H1 (cell line): ENCODE measurements around the gene MBD3L2B. TPM values are rescaled to one million over a fixed set of nuclear protein-coding genes. Genes with fewer than 3 reads are reported as not detected.

ENCODE experiments used
- CTCF ChIA-PET: fragments of 300-600 bp; sonication (Branson Sonifier 250); formaldehyde crosslinking; loops from one replicate; lab custom pipeline; 2021; ENCODE audit not compliant: partially characterized antibody; lab: Charles Lee
- POLR2A ChIA-PET: fragments of 300-600 bp; sonication (Branson Sonifier 250); formaldehyde crosslinking; loops from one replicate; lab custom pipeline; 2021; ENCODE audit warnings: inconsistent platforms; ENCODE audit not compliant: partially characterized antibody; lab: Charles Lee
- DNase-seq, 2 experiments: peaks; one replicate each; pipeline versions ENCODE4 v3.0.0 to v3.0.0-alpha.2; 2010 to 2022; ENCODE audit warnings: low spot score in 2 of 2, low read depth in 1 of 2, mixed read lengths in 1 of 2
- FAIRE-seq: peaks from 2 replicates; lab custom pipeline; 2011; peaks lifted over from hg19 to GRCh38; lab: Jason Lieb, UNC
- H2AFZ ChIP-seq: 2 replicates; pipeline ENCODE4 v1.8.1; 2012; ENCODE audit warnings: low read length, inconsistent platforms
- H2AK5ac ChIP-seq: 2 replicates; pipeline ENCODE4 v1.6.1; 2013; ENCODE audit warnings: low read depth, low read length
- H2BK120ac ChIP-seq: replicated peaks from 2 replicates; pipeline ENCODE3; 2013; ENCODE audit warnings: low read depth, low read length, inconsistent platforms
- H2BK12ac ChIP-seq: 2 replicates; pipeline ENCODE4 v1.6.1; 2013; ENCODE audit warnings: low read depth, low read length
- H2BK15ac ChIP-seq: 2 replicates; pipeline ENCODE4 v1.6.1; 2013; ENCODE audit warnings: low read length
- H2BK20ac ChIP-seq: 2 replicates; pipeline ENCODE4 v1.6.1; 2013; ENCODE audit warnings: low read length
- H2BK5ac ChIP-seq: 2 replicates; pipeline ENCODE4 v1.6.1; 2013; ENCODE audit warnings: low read depth, low read length
- H3K14ac ChIP-seq: 2 replicates; pipeline ENCODE4 v1.6.1; 2013; ENCODE audit warnings: inconsistent platforms; ENCODE audit not compliant: insufficient read length
- H3K18ac ChIP-seq: 2 replicates; pipeline ENCODE4 v1.6.1; 2013; ENCODE audit warnings: low read length; ENCODE audit errors: extremely low read depth
- H3K23ac ChIP-seq: 2 replicates; pipeline ENCODE4 v1.6.1; 2013; ENCODE audit warnings: inconsistent platforms; ENCODE audit not compliant: insufficient read length
- H3K23me2 ChIP-seq: 2 replicates; pipeline ENCODE4 v1.6.1; 2013; ENCODE audit warnings: low read depth, low read length
- H3K27ac ChIP-seq: 2 replicates; pipeline ENCODE4 v1.6.1; 2011; ENCODE audit warnings: low read depth, low read length, inconsistent platforms
- H3K27me3 ChIP-seq, 4 experiments: replicated peaks in 1 of 4; 1 replicate in 1 of 4; 2 replicates in 3 of 4; pipeline versions ENCODE4 v1.6.1 to v1.8.1; 2011 to 2013; ENCODE audit warnings: low read length in 3 of 4, mild to moderate bottlenecking in 3 of 4, inconsistent platforms in 2 of 4, mixed read lengths in 2 of 4, moderate library complexity in 1 of 4; ENCODE audit not compliant: control insufficient read depth in 3 of 4, insufficient read depth in 3 of 4; ENCODE audit errors: extremely low read depth in 1 of 4
- H3K36me3 ChIP-seq, 4 experiments: 2 replicates each; pipeline versions ENCODE4 v1.6.1 to v1.8.1; 2011 to 2013; ENCODE audit warnings: mild to moderate bottlenecking in 4 of 4, low read length in 3 of 4, moderate library complexity in 2 of 4, control low read depth in 1 of 4, inconsistent platforms in 1 of 4; ENCODE audit not compliant: insufficient read depth in 4 of 4, control insufficient read depth in 2 of 4
- H3K4ac ChIP-seq: replicated peaks from 2 replicates; pipeline ENCODE3; 2013; ENCODE audit warnings: low read length, low read depth, mixed read lengths, inconsistent platforms; ENCODE audit not compliant: insufficient read length
- H3K4me1 ChIP-seq, 4 experiments: replicated peaks in 1 of 4; 1 replicate in 1 of 4; 2 replicates in 3 of 4; pipeline versions ENCODE4 v1.6.1 to v1.8.1; 2011 to 2013; ENCODE audit warnings: low read length in 3 of 4, inconsistent platforms in 2 of 4, mixed read lengths in 1 of 4; ENCODE audit not compliant: insufficient read depth in 4 of 4, control insufficient read depth in 3 of 4
- H3K4me2 ChIP-seq, 2 experiments: 2 replicates each; pipeline versions ENCODE4 v1.6.1 to v1.8.1; 2011 to 2013; ENCODE audit warnings: low read depth in 2 of 2, low read length in 2 of 2, control low read depth in 1 of 2, inconsistent platforms in 1 of 2, mild to moderate bottlenecking in 1 of 2; ENCODE audit not compliant: insufficient read depth in 1 of 2
- H3K4me3 ChIP-seq, 4 experiments: fragments of 200-600, 300-600 bp in 1 of 4; sonication (generic), shearing (Covaris generic), sonication (Bioruptor Twin) in 1 of 4; 2 replicates each; pipeline versions ENCODE4 v1.5.1 to v1.8.1; 2011 to 2016; ENCODE audit warnings: low read length in 4 of 4, low read depth in 3 of 4, control low read depth in 2 of 4, inconsistent platforms in 2 of 4, mild to moderate bottlenecking in 2 of 4, mixed read lengths in 1 of 4, moderate library complexity in 1 of 4; ENCODE audit not compliant: insufficient read depth in 2 of 4; ENCODE audit errors: extremely low read depth in 1 of 4
- H3K56ac ChIP-seq: replicated peaks from 2 replicates; pipeline ENCODE3; 2013; ENCODE audit warnings: low read depth, mild to moderate bottlenecking, mixed read lengths, low read length, inconsistent platforms; ENCODE audit not compliant: insufficient read length
- H3K79me1 ChIP-seq: 2 replicates; pipeline ENCODE4 v1.6.1; 2013; ENCODE audit warnings: low read depth, low read length, control low read depth
- H3K79me2 ChIP-seq, 2 experiments: 2 replicates each; pipeline versions ENCODE4 v1.6.1 to v1.8.1; 2012 to 2013; ENCODE audit warnings: low read length in 2 of 2, mild to moderate bottlenecking in 2 of 2, inconsistent platforms in 1 of 2; ENCODE audit not compliant: insufficient read depth in 2 of 2, control insufficient read depth in 1 of 2
- H3K9ac ChIP-seq, 4 experiments: replicated peaks in 1 of 4; 1 replicate in 1 of 4; 2 replicates in 3 of 4; pipeline versions ENCODE4 v1.6.1 to v1.8.1; 2011 to 2013; ENCODE audit warnings: low read depth in 3 of 4, low read length in 3 of 4, control low read depth in 2 of 4, mild to moderate bottlenecking in 2 of 4, moderate library complexity in 2 of 4, inconsistent platforms in 1 of 4; ENCODE audit errors: extremely low read depth in 1 of 4
- H3K9me3 ChIP-seq, 2 experiments: 2 replicates each; pipeline versions ENCODE4 v1.6.1 to v1.8.1; 2012 to 2013; ENCODE audit warnings: mild to moderate bottlenecking in 2 of 2, moderate library complexity in 2 of 2, control low read depth in 1 of 2, inconsistent platforms in 1 of 2, low read depth in 1 of 2, low read length in 1 of 2, mixed read lengths in 1 of 2; ENCODE audit not compliant: insufficient read depth in 2 of 2
- H4K20me1 ChIP-seq, 2 experiments: replicated peaks in 1 of 2; 2 replicates each; pipeline versions ENCODE3 to v1.8.1; 2011 to 2013; ENCODE audit warnings: inconsistent platforms in 2 of 2, low read length in 2 of 2, mild to moderate bottlenecking in 1 of 2; ENCODE audit not compliant: insufficient read depth in 2 of 2, control insufficient read depth in 1 of 2
- H4K5ac ChIP-seq: 2 replicates; pipeline ENCODE4 v1.6.1; 2013; ENCODE audit warnings: low read length, low read depth, mixed read lengths, inconsistent platforms; ENCODE audit not compliant: insufficient read length
- H4K8ac ChIP-seq: 2 replicates; pipeline ENCODE4 v1.8.0; 2013; ENCODE audit warnings: mild to moderate bottlenecking, moderate library complexity, low read length, inconsistent platforms; ENCODE audit not compliant: insufficient read depth; ENCODE audit errors: extremely low read depth
- H4K91ac ChIP-seq: replicated peaks from 2 replicates; pipeline ENCODE3; 2013; ENCODE audit warnings: low read length, mixed read lengths, inconsistent platforms; ENCODE audit not compliant: insufficient read length
- BACH1 ChIP-seq: IDR thresholded peaks from 2 replicates; pipeline ENCODE4 v1.6.1; 2012; ENCODE audit warnings: low read length, improper control_type of control experiment
- CBX8 ChIP-seq: fragments of 300-800, 300-1000 bp; sonication (generic); IDR thresholded peaks from 2 replicates; pipeline ENCODE4 v1.7.1; 2016; ENCODE audit warnings: low read depth, low read length, borderline replicate concordance
- JUN ChIP-seq: IDR thresholded peaks from 2 replicates; pipeline ENCODE4 v1.6.1; 2011; ENCODE audit warnings: low read depth, mild to moderate bottlenecking, improper control_type of control experiment, low read length
- KDM4A ChIP-seq: IDR thresholded peaks from one replicate; pipeline ENCODE4 v1.7.1; 2012; ENCODE audit warnings: low read depth, mild to moderate bottlenecking, moderate library complexity, low read length, inconsistent platforms; ENCODE audit not compliant: severe bottlenecking
- POLR2A ChIP-seq, 2 experiments: IDR thresholded peaks; 1 replicate in 1 of 2; 2 replicates in 1 of 2; pipeline ENCODE4 v1.6.1; 2011; ENCODE audit warnings: low read depth in 2 of 2, low read length in 2 of 2, mild to moderate bottlenecking in 2 of 2; ENCODE audit errors: control extremely low read depth in 1 of 2
- POU5F1 ChIP-seq: IDR thresholded peaks from 2 replicates; pipeline ENCODE4 v1.6.1; 2011; ENCODE audit warnings: low read depth, mild to moderate bottlenecking, low read length, moderate library complexity
- RFX5 ChIP-seq: IDR thresholded peaks from 2 replicates; pipeline ENCODE4 v1.6.1; 2011; ENCODE audit warnings: low read depth, low read length, improper control_type of control experiment, borderline replicate concordance
- SIN3A ChIP-seq, 2 experiments: IDR thresholded peaks in 1 of 2; conservative IDR thresholded peaks in 1 of 2; 2 replicates each; pipeline ENCODE4 v1.6.1; 2011 to 2012; ENCODE audit warnings: low read length in 2 of 2, improper control_type of control experiment in 1 of 2, low read depth in 1 of 2, mild to moderate bottlenecking in 1 of 2
- SIRT6 ChIP-seq: IDR thresholded peaks from one replicate; pipeline ENCODE4 v1.7.1; 2012; ENCODE audit warnings: low read length, inconsistent platforms
- SIX5 ChIP-seq: IDR thresholded peaks from 2 replicates; pipeline ENCODE4 v1.6.1; 2011; ENCODE audit warnings: mild to moderate bottlenecking, low read depth, low read length
- TCF12 ChIP-seq: IDR thresholded peaks from 2 replicates; pipeline ENCODE4 v1.6.1; 2011; ENCODE audit warnings: low read depth, mild to moderate bottlenecking, low read length
- WGBS, 2 experiments: shearing (Covaris generic) in 1 of 2; methylation state at CpG; one replicate each; pipeline versions ENCODE4 v1.1.6 to v1.1.7; 2013 to 2015; ENCODE audit warnings: low lambda C conversion rate in 2 of 2, mixed read lengths in 2 of 2, inconsistent platforms in 1 of 2, low coverage in 1 of 2, missing lambda C conversion rate in 1 of 2; ENCODE audit not compliant: insufficient replicate concordance in 2 of 2, insufficient coverage in 1 of 2, insufficient read length in 1 of 2; ENCODE audit errors: extremely low coverage in 1 of 2, missing lambda C conversion rate in 1 of 2; 5-methylcytosine and 5-hydroxymethylcytosine counted together
- polyA plus RNA-seq, 7 experiments: library from polyadenylated mRNA; depleted of rRNA in 3 of 7; stranded (reverse) in 5 of 7; unstranded in 2 of 7; fragments of >200 nt in 5 of 7; fragments of 200-250 nt in 2 of 7; gene quantifications; 1 replicate in 5 of 7; 2 replicates in 1 of 7; 4 replicates in 1 of 7; pipeline versions ENCODE4 v1.2.1 to v1.2.3, GENCODE V29; 2011 to 2013; ENCODE audit warnings: missing spikeins in 2 of 7, mixed read lengths in 2 of 7
- total RNA-seq: library from RNA; stranded (reverse); fragmentation: NEBNext Ultra II Directional; extraction: Animal tissue kit (Norgen Biotek cat#: 25700); gene quantifications from 2 replicates; pipeline ENCODE4 v1.2.1, GENCODE V29; 2021
- TF ChIP-seq, protein P1 (sequence below), 3 experiments: IDR thresholded peaks; 1 replicate in 2 of 3; 2 replicates in 1 of 3; pipeline versions ENCODE4 v1.5.1 to v1.6.1; 2011; ENCODE audit warnings: low read length in 3 of 3, mild to moderate bottlenecking in 3 of 3, inconsistent platforms in 2 of 3, low read depth in 1 of 3, moderate library complexity in 1 of 3; ENCODE audit not compliant: insufficient read depth in 1 of 3; ENCODE audit errors: control extremely low read depth in 1 of 3

The MBD3L2B gene
- total and polyA plus RNA-seq, 2 of the 8 experiments (the other 6 are each of a cell fraction or from before 2014, with no cell fraction given), result not detected

GRCh38 chr19:7063764-7064418 lies 42.7 kb upstream of the MBD3L2B start:
- no peaks in the 10 kb centered on the region for H3K79me1 ChIP-seq
- 79% methylated on average over 9 of the region's 9 CpGs; no CpG with 5 or more reads in 1 of the 2 experiments for WGBS, 2 experiments
- no peaks in the 10 kb centered on the region for H3K4me1 ChIP-seq
- H2BK12ac ChIP-seq, result no peak overlapping the region
- peaks cover 6 to 18% of the 10 kb centered on the region in 2 experiments; a peak in 2 of 4 replicates for H3K9me3 ChIP-seq
- H2BK120ac ChIP-seq, result no peak overlapping the region
- H4K8ac ChIP-seq, result no peak overlapping the region
- no peak overlapping the region for H2AFZ ChIP-seq
- DNase-seq, result no peak
- POLR2A ChIA-PET, result no interaction called here
- CTCF ChIA-PET, result interaction anchor here (1.3 kb wide), 1 partner anchor 38 kb away, joined by 3 read pairs; no protein-coding TSS in a partner anchor
- no peak overlapping the region for H4K91ac ChIP-seq
- no peak overlapping the region for H3K14ac ChIP-seq
- H3K4me2 ChIP-seq, result no peak overlapping the region
- no peaks in the 10 kb centered on the region for H4K20me1 ChIP-seq
- H2BK20ac ChIP-seq, result no peak overlapping the region
- no peak for FAIRE-seq
- H3K36me3 ChIP-seq, result no peaks in the 10 kb centered on the region
- H3K27me3 ChIP-seq, result no peaks in the 10 kb centered on the region
- no peak overlapping the region for H3K18ac ChIP-seq
- no peak overlapping the region for H3K4ac ChIP-seq
- no peak overlapping the region for H3K4me3 ChIP-seq
- H2AK5ac ChIP-seq, result no peak overlapping the region
- peaks cover 1% of the 10 kb centered on the region; the same call in 1 of the 2 replicates for H3K23me2 ChIP-seq
- H3K9ac ChIP-seq, result no peak overlapping the region
- no peak overlapping the region for H3K56ac ChIP-seq
- H4K5ac ChIP-seq, result no peak overlapping the region
- no peaks in the 10 kb centered on the region for H3K79me2 ChIP-seq
- no peak overlapping the region for H2BK5ac ChIP-seq
- no peak overlapping the region for H3K27ac ChIP-seq
- H3K23ac ChIP-seq, result no peak overlapping the region
- H2BK15ac ChIP-seq, result no peak overlapping the region
- no peak for TF ChIP-seq TCF12
- TF ChIP-seq POLR2A (IDR thresholded peaks at IDR 0.05; ENCODE audit: control extremely low read depth in 1 of 2, low read depth in 2 of 2, low read length in 2 of 2), result no peak
- TF ChIP-seq BACH1, result no peak
- no peak for TF ChIP-seq SIN3A (conservative IDR thresholded peaks at IDR 0.05 in 1 of 2, IDR thresholded peaks at IDR 0.05 in 1 of 2; ENCODE audit: low read depth in 1 of 2, low read length in 2 of 2)
- TF ChIP-seq CBX8, result no peak
- no peak for TF ChIP-seq RFX5
- no peak for TF ChIP-seq SIX5
- TF ChIP-seq KDM4A, result no peak
- TF ChIP-seq SIRT6, result no peak
- TF ChIP-seq JUN, result no peak
- TF ChIP-seq POU5F1, result no peak
- TF ChIP-seq, protein P1, sequence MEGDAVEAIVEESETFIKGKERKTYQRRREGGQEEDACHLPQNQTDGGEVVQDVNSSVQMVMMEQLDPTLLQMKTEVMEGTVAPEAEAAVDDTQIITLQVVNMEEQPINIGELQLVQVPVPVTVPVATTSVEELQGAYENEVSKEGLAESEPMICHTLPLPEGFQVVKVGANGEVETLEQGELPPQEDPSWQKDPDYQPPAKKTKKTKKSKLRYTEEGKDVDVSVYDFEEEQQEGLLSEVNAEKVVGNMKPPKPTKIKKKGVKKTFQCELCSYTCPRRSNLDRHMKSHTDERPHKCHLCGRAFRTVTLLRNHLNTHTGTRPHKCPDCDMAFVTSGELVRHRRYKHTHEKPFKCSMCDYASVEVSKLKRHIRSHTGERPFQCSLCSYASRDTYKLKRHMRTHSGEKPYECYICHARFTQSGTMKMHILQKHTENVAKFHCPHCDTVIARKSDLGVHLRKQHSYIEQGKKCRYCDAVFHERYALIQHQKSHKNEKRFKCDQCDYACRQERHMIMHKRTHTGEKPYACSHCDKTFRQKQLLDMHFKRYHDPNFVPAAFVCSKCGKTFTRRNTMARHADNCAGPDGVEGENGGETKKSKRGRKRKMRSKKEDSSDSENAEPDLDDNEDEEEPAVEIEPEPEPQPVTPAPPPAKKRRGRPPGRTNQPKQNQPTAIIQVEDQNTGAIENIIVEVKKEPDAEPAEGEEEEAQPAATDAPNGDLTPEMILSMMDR (IDR thresholded peaks at IDR 0.05; ENCODE audit: control extremely low read depth in 1 of 3, insufficient read depth in 1 of 3, low read depth in 1 of 3, low read length in 3 of 3), result no peak
